Heart left ventricle (tissue), 16 donors: Measurements from ENCODE around the gene NEMF. TPM values are rescaled to one million over a fixed set of nuclear protein-coding genes. Genes with fewer than 3 reads are reported as not detected.

Experiments used
- ATAC-seq, 4 donors: fragments of 200-7000 bp; cut with Tn5 transposase; one replicate each; pipeline ENCODE4 v1.9.1; 2020 to 2022; ENCODE audit warnings: moderate library complexity in 4 of 4, mild to moderate bottlenecking in 3 of 4, moderate number of reproducible peaks in 1 of 4
- DNase-seq, 5 donors: peaks; one replicate each; pipeline ENCODE4 v3.0.0-alpha.2; 2020
- H3K27ac ChIP-seq, 12 donors: fragments of 200-600 bp; sonication (generic) in 4 of 12; one replicate each; pipeline versions ENCODE4 v1.5.0 to v1.8.0; 2016 to 2022; ENCODE audit warnings: mild to moderate bottlenecking in 2 of 12
- H3K27me3 ChIP-seq, 9 donors: fragments of 200-600 bp; sonication (generic) in 2 of 9; one replicate each; pipeline versions ENCODE4 v1.5.1 to v1.8.0; 2016 to 2022; ENCODE audit warnings: mild to moderate bottlenecking in 3 of 9
- H3K36me3 ChIP-seq, 9 donors: fragments of 200-600 bp; sonication (generic) in 2 of 9; one replicate each; pipeline versions ENCODE4 v1.5.0 to v1.8.0; 2018 to 2022; ENCODE audit warnings: mild to moderate bottlenecking in 2 of 9
- H3K4me1 ChIP-seq, 12 donors: fragments of 200-600 bp; sonication (generic) in 4 of 12; one replicate each; pipeline versions ENCODE4 v1.5.0 to v1.8.0; 2016 to 2022; ENCODE audit warnings: mild to moderate bottlenecking in 3 of 12
- H3K4me3 ChIP-seq, 12 donors: fragments of 200-600 bp; sonication (generic) in 4 of 12; one replicate each; pipeline versions ENCODE4 v1.5.0 to v1.8.0; 2017 to 2022; ENCODE audit warnings: mild to moderate bottlenecking in 9 of 12, moderate library complexity in 4 of 12
- H3K9me3 ChIP-seq, 12 donors: fragments of 200-600 bp; sonication (generic) in 4 of 12; one replicate each; pipeline versions ENCODE4 v1.5.0 to v1.8.0; 2016 to 2022; ENCODE audit warnings: mild to moderate bottlenecking in 1 of 12
- POLR2A ChIP-seq, 2 donors: fragments of 450-650 bp; IDR thresholded peaks; one replicate each; pipeline ENCODE4 v1.6.1; 2017; ENCODE audit warnings: antibody characterized with exemption in 2 of 2, mild to moderate bottlenecking in 2 of 2, moderate library complexity in 2 of 2
- WGBS, 4 donors: extraction: QIAGEN DNeasy Blood & Tissue Kit in 2 of 4; methylation state at CpG; one replicate each; pipeline versions ENCODE4 v1.1.5 to v1.1.7; 2013 to 2018; 5-methylcytosine and 5-hydroxymethylcytosine counted together
- intact Hi-C, 10 donors: fragments of 100-400 bp; cut with DNase I; formaldehyde crosslinking; loops; one replicate each; pipeline versions ENCODE4 v1.11.1 to v1.14.2; 2022
- polyA plus RNA-seq, 2 donors: library from polyadenylated mRNA; stranded (reverse); fragments of 200-250 nt; gene quantifications; one replicate each; pipeline ENCODE4 v1.2.3, GENCODE V29; 2013
- total RNA-seq, 9 donors: library from RNA; depleted of rRNA in 2 of 9; stranded (reverse); fragments of >200 nt in 2 of 9; fragmentation: NEBNext Ultra II Directional in 3 of 9; extraction: Animal tissue kit (Norgen Biotek cat#: 25700) in 3 of 9; gene quantifications; one replicate each; pipeline versions ENCODE4 v1.1.0 to v1.2.4, GENCODE V29; 2016 to 2023
- TF ChIP-seq, protein P1 (sequence below), 12 donors: fragments of 200-600 bp; sonication (generic) in 4 of 12; IDR thresholded peaks; one replicate each; pipeline versions ENCODE4 v1.5.0 to v1.8.0; 2018 to 2022; ENCODE audit warnings: antibody characterized with exemption in 12 of 12, mild to moderate bottlenecking in 5 of 12
- donor health status: ischemic (EF 13 %, LVEDD 7.1; RV severe dilation, severe dysfunction).
- donor health status: healthy with polysubstance abuse.
- donor health status: DM: no; HTN: yes; CAD: no.
- donor health status: DM: no; HTN: no; CAD: no.
- donor health status: ischemic (EF 25% LVEDD 6.9; RV normal size, moderate dysfunction).
- donor health status: ischemic (EF 25% LVEDD 5.7; RV mildly dilated, moderate dysfunction).
- donor health status: healthy.
- donor health status: DM: yes; HTN: yes; CAD: no.
- donor health status: ischemic (EF 35%, LVEDD 5.7; RV mildly dilated, moderate dysfunction).
- donor health status: nonischemic (EF 11% LVEDD 7.7; RV severe dilation, severe dysfunction).
- donor health status: DM: yes; HTN: yes; CAD: no.
- donor health status: PGD.
- donor health status: ischemic (EF 29% LVEDD 5.4; RV normal size, mild dysfunction).
- donor health status: nonischemic (EF 23%, LVEDD 6.1; RV moderate dilation, normal function).

NEMF gene
- total and polyA plus RNA-seq, 11 donors: 26.7 to 69.7 (median 48.3) TPM

GRCh38 chr14:49867831-49868719 is 15.5 kb upstream of the NEMF start:
- 1% methylated on average over 26 to 57 of the region's 57 CpGs for WGBS, 4 donors
- intact Hi-C loops: loop anchor here in 9 of 10 donors (1.0 to 10.0 kb wide), 9 partner anchors 24 to 664 kb away; partner anchors contain the start of genes ARF6 (in 2 of the 9), MAP4K5 (in 1 of the 9) and SOS2 (in 1 of the 9)
- no peaks in the 10 kb centered on the region for H3K36me3 ChIP-seq
- ATAC-seq: peak; percentile 94 to 98 (median 97)
- H3K27ac ChIP-seq: peak overlapping the region; percentile 56 to 96 (median 93)
- no peaks in the 10 kb centered on the region for H3K9me3 ChIP-seq
- H3K27me3 ChIP-seq: no peaks in the 10 kb centered on the region
- H3K4me1 ChIP-seq: peaks cover 0 to 49% (median 11%) of the 10 kb centered on the region in 12 donors
- peak in 1 of 2 donors; percentile 82 for TF ChIP-seq POLR2A (IDR thresholded peaks at IDR 0.05)
- TF ChIP-seq, protein P1, sequence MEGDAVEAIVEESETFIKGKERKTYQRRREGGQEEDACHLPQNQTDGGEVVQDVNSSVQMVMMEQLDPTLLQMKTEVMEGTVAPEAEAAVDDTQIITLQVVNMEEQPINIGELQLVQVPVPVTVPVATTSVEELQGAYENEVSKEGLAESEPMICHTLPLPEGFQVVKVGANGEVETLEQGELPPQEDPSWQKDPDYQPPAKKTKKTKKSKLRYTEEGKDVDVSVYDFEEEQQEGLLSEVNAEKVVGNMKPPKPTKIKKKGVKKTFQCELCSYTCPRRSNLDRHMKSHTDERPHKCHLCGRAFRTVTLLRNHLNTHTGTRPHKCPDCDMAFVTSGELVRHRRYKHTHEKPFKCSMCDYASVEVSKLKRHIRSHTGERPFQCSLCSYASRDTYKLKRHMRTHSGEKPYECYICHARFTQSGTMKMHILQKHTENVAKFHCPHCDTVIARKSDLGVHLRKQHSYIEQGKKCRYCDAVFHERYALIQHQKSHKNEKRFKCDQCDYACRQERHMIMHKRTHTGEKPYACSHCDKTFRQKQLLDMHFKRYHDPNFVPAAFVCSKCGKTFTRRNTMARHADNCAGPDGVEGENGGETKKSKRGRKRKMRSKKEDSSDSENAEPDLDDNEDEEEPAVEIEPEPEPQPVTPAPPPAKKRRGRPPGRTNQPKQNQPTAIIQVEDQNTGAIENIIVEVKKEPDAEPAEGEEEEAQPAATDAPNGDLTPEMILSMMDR (IDR thresholded peaks at IDR 0.05): peak in 1 of 12 donors; percentile 5
- DNase-seq: peak; percentile 97 to 99 (median 97)
- peak overlapping the region; percentile 45 to 84 (median 68) for H3K4me3 ChIP-seq

DNA sequence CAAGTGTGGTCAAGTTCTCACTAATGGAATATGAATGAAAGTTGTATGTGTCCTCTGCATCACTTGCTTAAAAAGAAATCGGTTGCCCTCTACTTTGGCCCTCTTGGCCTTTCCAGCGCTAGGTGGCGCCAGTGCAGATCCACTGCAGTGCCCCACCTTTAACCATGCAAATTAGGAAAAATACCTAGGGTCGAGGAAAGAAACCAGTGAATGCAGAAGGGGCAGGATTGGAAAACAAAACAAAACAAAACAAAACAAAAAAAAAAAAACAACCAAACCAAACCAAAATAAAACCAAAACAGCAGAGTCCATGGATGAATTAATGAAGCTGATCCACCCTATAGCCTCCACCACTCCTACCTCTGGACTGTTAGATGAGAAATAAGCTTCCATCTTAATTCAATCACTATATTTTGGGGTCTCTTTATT is 12.9 kb upstream of the NEMF start:
- ATAC-seq (no peak), DNase-seq (peak; percentile 67 to 86 (median 74))
- TF ChIP-seq, protein P1 (IDR thresholded peaks at IDR 0.05): peak; percentile 69 to 92 (median 82)
- TF ChIP-seq POLR2A (IDR thresholded peaks at IDR 0.05): no peak
- H3K4me3 ChIP-seq: no peak overlapping the region
- intact Hi-C loops: loop anchor here in 9 of 10 donors (1.0 to 10.0 kb wide), 8 partner anchors 137 to 667 kb away; partner anchors contain the start of genes MAP4K5 (in 1 of the 9) and SOS2 (in 1 of the 9)
- peaks cover 0 to 57% (median 15%) of the 10 kb centered on the region in 12 donors for H3K4me1 ChIP-seq
- 0 to 2% (median 1%) methylated on average over 4 of the region's 4 CpGs for WGBS, 4 donors
- no peaks in the 10 kb centered on the region for H3K27me3 ChIP-seq
- H3K36me3 ChIP-seq: no peaks in the 10 kb centered on the region
- H3K9me3 ChIP-seq: no peaks in the 10 kb centered on the region
- H3K27ac ChIP-seq: peak overlapping the region in 3 of 12 donors; percentile 24 to 98 (median 97)

GRCh38 chr14:49863487-49864281 is 11.1 kb upstream of the NEMF start:
- Histone ChIP-seq H3K27me3 (no peaks in the 10 kb centered on the region), H3K36me3 (no peaks in the 10 kb centered on the region), H3K27ac (peak overlapping the region; percentile 89 to 99 (median 98)), H3K4me1 (peaks cover 0 to 46% (median 12%) of the 10 kb centered on the region in 12 donors), H3K9me3 (no peaks in the 10 kb centered on the region), H3K4me3 (peak overlapping the region; percentile 45 to 91 (median 70))
- intact Hi-C loops: loop anchor here in 5 of 10 donors (1.0 to 10.0 kb wide), 7 partner anchors 29 to 369 kb away; partner anchors contain the start of genes SOS2 (in 1 of the 5) and VCPKMT (in 1 of the 5)
- WGBS, 4 donors: 18 to 21% (median 20%) methylated on average over 9 of the region's 9 CpGs
- no peak for DNase-seq
- no peak for TF ChIP-seq POLR2A (IDR thresholded peaks at IDR 0.05)
- TF ChIP-seq, protein P1 (IDR thresholded peaks at IDR 0.05): no peak
- no peak for ATAC-seq
